Thymus (tissue), 11 donors: ENCODE measurements around the gene ASIC2. TPM values are rescaled to one million over a fixed set of nuclear protein-coding genes. Genes with fewer than 3 reads are reported as not detected.

ENCODE experiments used
- DNase-seq, 9 donors: peaks; one replicate each; pipeline ENCODE4 v3.0.0-alpha.2; 2013; ENCODE audit warnings: low spot score in 9 of 9, low read depth in 6 of 9, missing footprints in 1 of 9
- H3K27ac ChIP-seq, 2 donors: one replicate each; pipeline ENCODE4 v1.5.1; 2013; ENCODE audit warnings: control low read depth in 1 of 2, low read depth in 1 of 2, low read length in 1 of 2, mild to moderate bottlenecking in 1 of 2, moderate library complexity in 1 of 2
- H3K27me3 ChIP-seq, 2 donors: one replicate each; pipeline ENCODE4 v1.5.1; 2013; ENCODE audit warnings: low read length in 1 of 2; ENCODE audit not compliant: control insufficient read depth in 2 of 2, insufficient read depth in 1 of 2
- H3K36me3 ChIP-seq, 2 donors: one replicate each; pipeline ENCODE4 v1.5.1; 2013; ENCODE audit warnings: low read length in 1 of 2, mild to moderate bottlenecking in 1 of 2, moderate library complexity in 1 of 2; ENCODE audit not compliant: control insufficient read depth in 2 of 2, insufficient read depth in 2 of 2
- H3K4me1 ChIP-seq, 2 donors: one replicate each; pipeline ENCODE4 v1.5.1; 2013; ENCODE audit warnings: low read length in 2 of 2; ENCODE audit not compliant: control insufficient read depth in 2 of 2, insufficient read depth in 2 of 2
- H3K4me3 ChIP-seq, 2 donors: one replicate each; pipeline ENCODE4 v1.5.1; 2013; ENCODE audit warnings: low read length in 2 of 2, control low read depth in 1 of 2, mild to moderate bottlenecking in 1 of 2
- H3K9me3 ChIP-seq, 2 donors: one replicate each; pipeline ENCODE4 v1.5.1; 2013; ENCODE audit warnings: low read length in 1 of 2, mild to moderate bottlenecking in 1 of 2; ENCODE audit not compliant: control insufficient read depth in 2 of 2, insufficient read depth in 1 of 2
- WGBS: extraction: QIAGEN DNeasy Blood & Tissue Kit; methylation state at CpG from one replicate; pipeline ENCODE4 v1.1.7; 2013; 5-methylcytosine and 5-hydroxymethylcytosine counted together
- polyA plus RNA-seq: library from polyadenylated mRNA; stranded (reverse); fragments of 200-250 nt; gene quantifications from one replicate; pipeline ENCODE4 v1.2.3, GENCODE V29; 2013
- total RNA-seq: library from RNA; stranded (reverse); fragments of 120-200 nt; gene quantifications from one replicate; pipeline ENCODE4 v1.2.4, GENCODE V29; 2013
- donor health status: healthy.

ASIC2 gene
- total and polyA plus RNA-seq, 2 donors: 0.09 to 0.14 TPM

- no peaks in the 10 kb centered on the region for H3K9me3 ChIP-seq
- no peak for DNase-seq
Measured at GRCh38 chr17:33113991-33114370, 179.1 kb downstream of the ASIC2 start.

GRCh38 chr17:33113276-33113990 lies 179.7 kb downstream of the ASIC2 start:
- H3K27me3 ChIP-seq: no peaks in the 10 kb centered on the region

More at GRCh38 chr17:33113991-33114370, 179.1 kb downstream of the ASIC2 start:
- no peaks in the 10 kb centered on the region for H3K27me3 ChIP-seq
- no peaks in the 10 kb centered on the region for H3K36me3 ChIP-seq
- H3K27ac ChIP-seq: no peak overlapping the region
- no peak overlapping the region for H3K4me3 ChIP-seq
- no peaks in the 10 kb centered on the region for H3K4me1 ChIP-seq
- 94% methylated on average over 3 of the region's 3 CpGs for WGBS

GRCh38 chr17:33112763-33113162 lies 180.3 kb downstream of the ASIC2 start:
- DNase-seq: no peak
- Histone ChIP-seq H3K4me1 (no peaks in the 10 kb centered on the region), H3K4me3 (no peak overlapping the region), H3K36me3 (no peaks in the 10 kb centered on the region), H3K9me3 (no peaks in the 10 kb centered on the region), H3K27me3 (no peaks in the 10 kb centered on the region), H3K27ac (no peak overlapping the region)
- 82% methylated on average over 4 of the region's 4 CpGs for WGBS

More at GRCh38 chr17:33113276-33113990, 179.7 kb downstream of the ASIC2 start:
- DNase-seq: no peak
- Histone ChIP-seq H3K9me3 (no peaks in the 10 kb centered on the region), H3K27ac (no peak overlapping the region), H3K4me1 (no peaks in the 10 kb centered on the region), H3K4me3 (no peak overlapping the region), H3K36me3 (no peaks in the 10 kb centered on the region)
- 75% methylated on average over 6 of the region's 6 CpGs for WGBS

- Histone ChIP-seq H3K36me3 (no peaks in the 10 kb centered on the region), H3K9me3 (no peaks in the 10 kb centered on the region), H3K27me3 (no peaks in the 10 kb centered on the region), H3K4me3 (no peak overlapping the region), H3K4me1 (no peaks in the 10 kb centered on the region), H3K27ac (no peak overlapping the region)
- DNase-seq: no peak
- WGBS: 90% methylated on average over 5 of the region's 5 CpGs
Measured at GRCh38 chr17:33109336-33110072, 183.6 kb downstream of the ASIC2 start.

GRCh38 chr17:33106525-33107165 lies 186.4 kb downstream of the ASIC2 start:
- no peak overlapping the region for H3K27ac ChIP-seq
- no peak for DNase-seq
- 71% methylated on average over 6 of the region's 6 CpGs for WGBS
- no peaks in the 10 kb centered on the region for H3K9me3 ChIP-seq
- H3K4me3 ChIP-seq: no peak overlapping the region
- no peaks in the 10 kb centered on the region for H3K27me3 ChIP-seq
- no peaks in the 10 kb centered on the region for H3K4me1 ChIP-seq
- H3K36me3 ChIP-seq: no peaks in the 10 kb centered on the region

GRCh38 chr17:33105911-33106310 lies 187.2 kb downstream of the ASIC2 start:
- Histone ChIP-seq H3K36me3 (no peaks in the 10 kb centered on the region), H3K27me3 (no peaks in the 10 kb centered on the region), H3K27ac (no peak overlapping the region), H3K9me3 (no peaks in the 10 kb centered on the region), H3K4me3 (no peak overlapping the region), H3K4me1 (no peaks in the 10 kb centered on the region)
- WGBS: 73% methylated on average over 3 of the region's 3 CpGs
- no peak for DNase-seq

GRCh38 chr17:33099906-33100305 lies 193.2 kb downstream of the ASIC2 start:
- Histone ChIP-seq H3K36me3 (no peaks in the 10 kb centered on the region), H3K27ac (no peak overlapping the region), H3K4me1 (no peaks in the 10 kb centered on the region), H3K27me3 (no peaks in the 10 kb centered on the region), H3K4me3 (no peak overlapping the region), H3K9me3 (no peaks in the 10 kb centered on the region)
- no peak for DNase-seq
- WGBS: 90% methylated on average over 2 of the region's 2 CpGs

GRCh38 chr17:33099252-33099651 lies 193.8 kb downstream of the ASIC2 start:
- Histone ChIP-seq H3K27ac (no peak overlapping the region), H3K27me3 (no peaks in the 10 kb centered on the region), H3K4me3 (no peak overlapping the region), H3K4me1 (no peaks in the 10 kb centered on the region), H3K36me3 (no peaks in the 10 kb centered on the region), H3K9me3 (no peaks in the 10 kb centered on the region)
- WGBS: 84% methylated on average over 6 of the region's 6 CpGs
- DNase-seq: no peak

- no peaks in the 10 kb centered on the region for H3K9me3 ChIP-seq
- H3K36me3 ChIP-seq: no peaks in the 10 kb centered on the region
- WGBS: 81% methylated on average over 8 of the region's 8 CpGs
- H3K4me3 ChIP-seq: no peak overlapping the region
- no peak for DNase-seq
- no peaks in the 10 kb centered on the region for H3K4me1 ChIP-seq
- no peaks in the 10 kb centered on the region for H3K27me3 ChIP-seq
- no peak overlapping the region for H3K27ac ChIP-seq
Measured at GRCh38 chr17:33097411-33097810, 195.7 kb downstream of the ASIC2 start.
